ENCODE data around the gene MEIS2. TPM values are rescaled to one million over a fixed set of nuclear protein-coding genes. Genes with fewer than 3 reads are reported as not detected.
A peak's percentile ranks its signal among the peaks of the same experiment; 100 is the strongest.

Gene MEIS2
- total and polyA plus RNA-seq, 8 donors = 14.1 to 44.5 (median 36.3) TPM

DNA sequence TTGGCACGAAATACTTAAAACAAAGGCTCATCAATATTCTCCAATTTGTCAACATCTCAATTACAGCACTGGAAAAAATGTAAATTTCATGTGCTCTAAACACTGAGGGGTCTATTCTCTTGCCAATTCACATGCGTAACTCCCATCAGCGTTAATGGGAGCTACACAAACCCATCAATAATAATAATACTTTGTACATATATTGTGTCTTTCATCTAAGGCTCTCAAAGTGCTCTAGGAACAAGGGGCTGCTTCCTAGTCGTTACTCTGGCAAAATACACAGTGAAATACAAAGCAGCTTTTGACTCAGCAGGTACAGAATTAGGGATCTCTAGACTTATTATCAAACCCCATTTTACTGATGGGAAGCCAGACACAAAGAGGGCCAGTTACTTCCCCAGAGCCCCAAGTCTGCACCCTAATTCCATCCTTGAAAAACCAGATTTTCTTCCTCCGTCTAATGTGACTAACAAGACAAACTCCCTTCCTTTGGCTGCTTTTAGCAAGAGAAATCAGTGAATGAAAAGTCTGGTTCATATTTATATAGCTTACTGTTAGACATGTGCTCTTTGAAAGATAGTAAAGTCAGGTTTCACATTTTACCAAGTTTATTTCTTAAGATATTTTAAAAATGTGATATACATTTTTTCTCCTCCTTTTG lies 20.0 kb downstream of the MEIS2 start:
- ATAC-seq = no peak
- Histone ChIP-seq H3K27ac (no peak overlapping the region), H3K4me1 (peaks cover under 1 to 5% of the 10 kb centered on the region in 2 donors), H3K9me3 (no peaks in the 10 kb centered on the region), H3K4me3 (no peak overlapping the region), H3K27me3 (no peaks in the 10 kb centered on the region), H3K36me3 (peaks cover 0 to 13% of the 10 kb centered on the region in 2 donors)
- TF ChIP-seq, protein P1, sequence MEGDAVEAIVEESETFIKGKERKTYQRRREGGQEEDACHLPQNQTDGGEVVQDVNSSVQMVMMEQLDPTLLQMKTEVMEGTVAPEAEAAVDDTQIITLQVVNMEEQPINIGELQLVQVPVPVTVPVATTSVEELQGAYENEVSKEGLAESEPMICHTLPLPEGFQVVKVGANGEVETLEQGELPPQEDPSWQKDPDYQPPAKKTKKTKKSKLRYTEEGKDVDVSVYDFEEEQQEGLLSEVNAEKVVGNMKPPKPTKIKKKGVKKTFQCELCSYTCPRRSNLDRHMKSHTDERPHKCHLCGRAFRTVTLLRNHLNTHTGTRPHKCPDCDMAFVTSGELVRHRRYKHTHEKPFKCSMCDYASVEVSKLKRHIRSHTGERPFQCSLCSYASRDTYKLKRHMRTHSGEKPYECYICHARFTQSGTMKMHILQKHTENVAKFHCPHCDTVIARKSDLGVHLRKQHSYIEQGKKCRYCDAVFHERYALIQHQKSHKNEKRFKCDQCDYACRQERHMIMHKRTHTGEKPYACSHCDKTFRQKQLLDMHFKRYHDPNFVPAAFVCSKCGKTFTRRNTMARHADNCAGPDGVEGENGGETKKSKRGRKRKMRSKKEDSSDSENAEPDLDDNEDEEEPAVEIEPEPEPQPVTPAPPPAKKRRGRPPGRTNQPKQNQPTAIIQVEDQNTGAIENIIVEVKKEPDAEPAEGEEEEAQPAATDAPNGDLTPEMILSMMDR (IDR thresholded peaks at IDR 0.05) = no peak
- DNase-seq = no peak
- intact Hi-C loops (cut with DNase I) = no loop called here

GRCh38 chr15:37079726-37080125 lies 20.6 kb downstream of the MEIS2 start:
- peak in 2 of 4 donors; percentile 70 to 84 for DNase-seq
- Histone ChIP-seq H3K27ac (no peak overlapping the region), H3K36me3 (peaks cover 0 to 13% of the 10 kb centered on the region in 2 donors), H3K4me1 (peaks cover 0 to 5% of the 10 kb centered on the region in 2 donors), H3K4me3 (no peak overlapping the region), H3K27me3 (no peaks in the 10 kb centered on the region), H3K9me3 (no peaks in the 10 kb centered on the region)
- peak; percentile 61 for ATAC-seq
- intact Hi-C loops (cut with DNase I) = no loop called here
- TF ChIP-seq, protein P1 (IDR thresholded peaks at IDR 0.05) = no peak

DNA sequence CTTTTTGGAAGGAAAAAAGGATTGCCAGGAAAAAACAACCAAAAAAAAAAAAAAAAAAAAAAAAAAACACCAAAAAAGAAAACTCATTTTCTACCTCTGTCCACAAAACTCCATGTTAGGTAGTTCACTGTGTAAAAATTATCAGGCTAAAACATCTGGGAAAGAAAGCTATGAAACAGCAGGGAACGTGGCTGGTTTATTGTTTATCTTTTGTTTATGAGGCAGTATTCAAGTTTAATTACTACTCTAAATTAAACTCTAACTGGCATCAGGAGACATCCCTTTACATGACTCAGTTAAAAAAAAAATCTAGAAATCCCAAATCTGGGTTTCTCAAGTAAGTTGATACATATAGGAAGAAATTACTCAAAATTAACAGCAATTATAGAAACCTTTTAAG lies 21.8 kb downstream of the MEIS2 start:
- TF ChIP-seq, protein P1 (IDR thresholded peaks at IDR 0.05) = no peak
- Histone ChIP-seq H3K9me3 (no peaks in the 10 kb centered on the region), H3K27ac (no peak overlapping the region), H3K4me1 (peaks cover 0 to 5% of the 10 kb centered on the region in 2 donors), H3K36me3 (peaks cover 0 to 12% of the 10 kb centered on the region in 2 donors), H3K27me3 (no peaks in the 10 kb centered on the region), H3K4me3 (no peak overlapping the region)
- DNase-seq = no peak
- intact Hi-C loops (cut with DNase I) = no loop called here
- no peak for ATAC-seq

GRCh38 chr15:37077623-37078351 lies 22.6 kb downstream of the MEIS2 start:
- H3K4me1 ChIP-seq = peaks cover 0 to 5% of the 10 kb centered on the region in 2 donors
- ATAC-seq (no peak), DNase-seq (no peak)
- intact Hi-C loops (cut with DNase I) = no loop called here
- no peaks in the 10 kb centered on the region for H3K27me3 ChIP-seq
- no peak overlapping the region for H3K27ac ChIP-seq
- H3K9me3 ChIP-seq = no peaks in the 10 kb centered on the region
- TF ChIP-seq, protein P1 (IDR thresholded peaks at IDR 0.05) = no peak
- no peak overlapping the region for H3K4me3 ChIP-seq
- peaks cover 0 to 4% of the 10 kb centered on the region in 2 donors for H3K36me3 ChIP-seq

DNA sequence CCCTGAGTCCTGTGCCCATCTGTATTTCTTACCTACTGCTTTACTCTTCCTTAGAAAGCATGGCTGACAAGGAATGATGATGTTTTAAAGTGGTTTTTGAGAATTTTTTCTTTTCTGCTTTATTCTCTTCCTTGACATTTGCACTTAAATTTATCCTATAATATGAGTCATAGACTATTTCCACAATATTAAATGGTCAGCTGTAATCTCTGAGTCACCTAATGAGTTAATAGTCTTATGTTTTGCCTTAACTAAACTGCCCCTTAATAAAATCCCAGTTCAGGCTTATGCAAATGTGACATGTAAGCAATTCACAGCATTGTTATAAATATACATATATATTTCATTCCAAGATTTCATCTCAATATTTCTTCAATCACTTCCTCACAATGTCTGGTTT lies 23.8 kb downstream of the MEIS2 start:
- Histone ChIP-seq H3K4me1 (peaks cover 0 to 5% of the 10 kb centered on the region in 2 donors), H3K27ac (no peak overlapping the region), H3K4me3 (no peak overlapping the region), H3K36me3 (no peaks in the 10 kb centered on the region), H3K27me3 (no peaks in the 10 kb centered on the region), H3K9me3 (no peaks in the 10 kb centered on the region)
- intact Hi-C loops (cut with DNase I) = no loop called here
- ATAC-seq = no peak
- DNase-seq = no peak
- TF ChIP-seq, protein P1 (IDR thresholded peaks at IDR 0.05) = no peak
